Esophagus squamous epithelium (tissue), 4 donors: ENCODE data around the gene PGAM5.

ENCODE experiments used
- POLR2A ChIP-seq, 4 donors: fragments of 450-650 bp; IDR thresholded peaks; one replicate each; pipeline ENCODE4 v1.6.1; 2017; ENCODE audit warnings: antibody characterized with exemption in 4 of 4, mild to moderate bottlenecking in 4 of 4, moderate library complexity in 3 of 4
- TF ChIP-seq, protein P1 (sequence below), 6 experiments: fragments of 450-650 bp in 4 of 6; fragments of 200-600 bp in 2 of 6; sonication (generic) in 2 of 6; IDR thresholded peaks; one replicate each; pipeline ENCODE4 v1.5.1; 2016 to 2019; ENCODE audit warnings: antibody characterized with exemption in 6 of 6, mild to moderate bottlenecking in 4 of 6, moderate library complexity in 4 of 6

DNA sequence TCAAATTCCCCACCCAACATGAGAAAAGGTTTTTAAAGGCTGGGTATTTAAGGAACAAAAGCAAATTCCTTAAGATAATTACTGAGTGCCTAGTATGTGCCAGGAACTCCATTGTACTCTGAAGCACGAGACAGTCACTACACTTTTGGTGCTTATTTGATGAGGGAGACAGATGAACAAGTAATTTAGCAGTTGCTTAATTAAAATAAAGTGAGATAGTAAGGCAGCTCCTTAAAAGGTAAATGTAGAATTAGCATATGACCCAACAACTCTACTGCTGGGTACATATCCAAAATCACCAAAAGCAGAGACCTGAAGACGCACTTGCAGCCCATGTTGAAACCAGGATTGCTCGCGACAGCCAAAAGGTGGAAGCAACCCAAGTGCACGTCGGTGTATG lies 44.8 kb upstream of the PGAM5 start:
- TF ChIP-seq POLR2A (IDR thresholded peaks at IDR 0.05), result no peak
- TF ChIP-seq, protein P1, sequence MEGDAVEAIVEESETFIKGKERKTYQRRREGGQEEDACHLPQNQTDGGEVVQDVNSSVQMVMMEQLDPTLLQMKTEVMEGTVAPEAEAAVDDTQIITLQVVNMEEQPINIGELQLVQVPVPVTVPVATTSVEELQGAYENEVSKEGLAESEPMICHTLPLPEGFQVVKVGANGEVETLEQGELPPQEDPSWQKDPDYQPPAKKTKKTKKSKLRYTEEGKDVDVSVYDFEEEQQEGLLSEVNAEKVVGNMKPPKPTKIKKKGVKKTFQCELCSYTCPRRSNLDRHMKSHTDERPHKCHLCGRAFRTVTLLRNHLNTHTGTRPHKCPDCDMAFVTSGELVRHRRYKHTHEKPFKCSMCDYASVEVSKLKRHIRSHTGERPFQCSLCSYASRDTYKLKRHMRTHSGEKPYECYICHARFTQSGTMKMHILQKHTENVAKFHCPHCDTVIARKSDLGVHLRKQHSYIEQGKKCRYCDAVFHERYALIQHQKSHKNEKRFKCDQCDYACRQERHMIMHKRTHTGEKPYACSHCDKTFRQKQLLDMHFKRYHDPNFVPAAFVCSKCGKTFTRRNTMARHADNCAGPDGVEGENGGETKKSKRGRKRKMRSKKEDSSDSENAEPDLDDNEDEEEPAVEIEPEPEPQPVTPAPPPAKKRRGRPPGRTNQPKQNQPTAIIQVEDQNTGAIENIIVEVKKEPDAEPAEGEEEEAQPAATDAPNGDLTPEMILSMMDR (IDR thresholded peaks at IDR 0.05), result no peak
